ENCODE measurements around the gene MPPED2. TPM values are rescaled to one million over a fixed set of nuclear protein-coding genes. Genes with fewer than 3 reads are reported as not detected.

Gene MPPED2
- total and polyA plus RNA-seq, 10 of the 15 experiments (the other 5 are each of a cell fraction or from before 2014, with no cell fraction given): not detected

DNA sequence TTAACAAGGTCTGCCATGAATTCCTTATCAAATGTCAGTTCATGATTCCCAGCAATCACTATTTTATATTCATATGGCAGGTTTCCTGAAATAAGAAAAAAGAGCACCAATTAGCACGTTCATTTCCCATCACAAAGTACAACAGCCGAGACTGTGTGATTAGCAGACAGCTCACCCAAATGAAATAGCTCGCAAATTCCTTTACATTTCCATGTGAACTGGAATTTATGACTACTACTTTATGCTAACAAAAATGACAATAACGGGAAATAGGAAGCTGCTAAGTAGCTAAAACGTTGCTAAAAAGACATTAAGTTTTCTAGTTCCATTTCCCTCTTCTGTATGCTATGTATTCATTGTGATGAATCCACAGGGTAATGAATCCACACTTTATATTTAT, 90.7 kb downstream of the MPPED2 start (continued):
- TF ChIP-seq CUX1 (IDR thresholded peaks at IDR 0.05; ENCODE audit: insufficient replicate concordance, low read depth, low read length): no peak

- TF ChIP-seq GATAD2B (conservative IDR thresholded peaks at IDR 0.05; ENCODE audit: low read depth) (no peak), CEBPZ (IDR thresholded peaks at IDR 0.05; ENCODE audit: low read depth, low read length) (no peak), NFIC (IDR thresholded peaks at IDR 0.05; ENCODE audit: low read depth, low read length) (no peak)
- Histone ChIP-seq H3K36me3 (ENCODE audit: control insufficient read depth in 2 of 2, insufficient read depth in 2 of 2, low read length in 1 of 2) (no peaks in the 10 kb centered on the region), H3K4me3 (no peak overlapping the region), H3K27me3 (replicated peaks in 1 of 2; ENCODE audit: control insufficient read depth in 2 of 2, insufficient read depth in 2 of 2, low read length in 1 of 2) (peaks cover 0 to 1% of the 10 kb centered on the region in 2 experiments; a peak in 3 of 4 replicates), H3K4me1 (ENCODE audit: control insufficient read depth, insufficient read depth, low read length) (no peaks in the 10 kb centered on the region), H2AFZ (ENCODE audit: control insufficient read depth, low read depth, low read length) (no peak overlapping the region), H3K9me3 (replicated peaks; ENCODE audit: control insufficient read depth, insufficient read depth, low read length) (no peaks in the 10 kb centered on the region), H3K27ac (ENCODE audit: control insufficient read depth, insufficient read depth) (no peak overlapping the region), H4K20me1 (ENCODE audit: control insufficient read depth, insufficient read depth) (no peaks in the 10 kb centered on the region), H3K9ac (ENCODE audit: control insufficient read depth, insufficient read depth, low read length) (no peak overlapping the region), H3K79me2 (ENCODE audit: control insufficient read depth, insufficient read depth, low read length) (no peaks in the 10 kb centered on the region), H3K4me2 (ENCODE audit: control insufficient read depth, insufficient read depth) (no peak overlapping the region)
- intact Hi-C loops (cut with micrococcal nuclease; ENCODE audit: unreplicated experiment) (no loop called here), in situ Hi-C loops (cut with MboI) (no loop called here)
- ChIA-PET RAD21 (ENCODE audit: unreplicated experiment) (no interaction called here), SMC1A (ENCODE audit: uncharacterized antibody, unreplicated experiment) (no interaction called here), CTCF (interaction anchor here (0.7 kb wide), 1 partner anchor 254 kb away, joined by 3 read pairs; no protein-coding TSS in a partner anchor), POLR2A (no interaction called here)
- DNase-seq (ENCODE audit: low read depth, low spot score): no peak
- ATAC-seq: no peak
- BruUV-seq (replicated peaks): no TSS peak
- no peak for FAIRE-seq
- WGBS (ENCODE audit: insufficient coverage, insufficient replicate concordance, low lambda C conversion rate, missing lambda C conversion rate): 34% methylated on average over 4 of the region's 4 CpGs
Observed at GRCh38 chr11:30489511-30489910, 96.6 kb downstream of the MPPED2 start.

All from GM12878 (cell line).